ENCODE data around the gene SENP1.

Gene SENP1

DNA sequence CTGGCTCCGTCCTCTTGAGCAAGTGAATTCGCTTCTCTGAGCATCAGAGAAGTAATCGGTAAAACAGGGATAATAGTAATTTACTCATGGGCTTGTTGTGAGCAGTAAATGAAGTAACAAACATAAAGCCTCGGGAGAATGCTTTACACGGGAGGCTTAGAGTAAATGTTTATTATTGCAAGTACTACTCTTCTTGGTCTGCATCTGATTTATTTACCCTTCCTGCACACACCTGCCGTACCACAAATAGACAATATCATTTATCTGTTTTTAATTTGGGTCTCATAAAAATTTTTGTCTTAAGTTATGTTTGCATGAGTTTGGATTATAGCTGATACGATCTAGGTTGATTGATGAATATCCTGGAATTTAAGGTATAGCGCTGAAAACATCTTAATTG, 93.8 kb downstream of the SENP1 start:
- peak overlapping the region; percentile 71 for H3K27ac ChIP-seq
- TF ChIP-seq, protein P1, sequence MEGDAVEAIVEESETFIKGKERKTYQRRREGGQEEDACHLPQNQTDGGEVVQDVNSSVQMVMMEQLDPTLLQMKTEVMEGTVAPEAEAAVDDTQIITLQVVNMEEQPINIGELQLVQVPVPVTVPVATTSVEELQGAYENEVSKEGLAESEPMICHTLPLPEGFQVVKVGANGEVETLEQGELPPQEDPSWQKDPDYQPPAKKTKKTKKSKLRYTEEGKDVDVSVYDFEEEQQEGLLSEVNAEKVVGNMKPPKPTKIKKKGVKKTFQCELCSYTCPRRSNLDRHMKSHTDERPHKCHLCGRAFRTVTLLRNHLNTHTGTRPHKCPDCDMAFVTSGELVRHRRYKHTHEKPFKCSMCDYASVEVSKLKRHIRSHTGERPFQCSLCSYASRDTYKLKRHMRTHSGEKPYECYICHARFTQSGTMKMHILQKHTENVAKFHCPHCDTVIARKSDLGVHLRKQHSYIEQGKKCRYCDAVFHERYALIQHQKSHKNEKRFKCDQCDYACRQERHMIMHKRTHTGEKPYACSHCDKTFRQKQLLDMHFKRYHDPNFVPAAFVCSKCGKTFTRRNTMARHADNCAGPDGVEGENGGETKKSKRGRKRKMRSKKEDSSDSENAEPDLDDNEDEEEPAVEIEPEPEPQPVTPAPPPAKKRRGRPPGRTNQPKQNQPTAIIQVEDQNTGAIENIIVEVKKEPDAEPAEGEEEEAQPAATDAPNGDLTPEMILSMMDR (conservative IDR thresholded peaks at IDR 0.05): no peak

DNA sequence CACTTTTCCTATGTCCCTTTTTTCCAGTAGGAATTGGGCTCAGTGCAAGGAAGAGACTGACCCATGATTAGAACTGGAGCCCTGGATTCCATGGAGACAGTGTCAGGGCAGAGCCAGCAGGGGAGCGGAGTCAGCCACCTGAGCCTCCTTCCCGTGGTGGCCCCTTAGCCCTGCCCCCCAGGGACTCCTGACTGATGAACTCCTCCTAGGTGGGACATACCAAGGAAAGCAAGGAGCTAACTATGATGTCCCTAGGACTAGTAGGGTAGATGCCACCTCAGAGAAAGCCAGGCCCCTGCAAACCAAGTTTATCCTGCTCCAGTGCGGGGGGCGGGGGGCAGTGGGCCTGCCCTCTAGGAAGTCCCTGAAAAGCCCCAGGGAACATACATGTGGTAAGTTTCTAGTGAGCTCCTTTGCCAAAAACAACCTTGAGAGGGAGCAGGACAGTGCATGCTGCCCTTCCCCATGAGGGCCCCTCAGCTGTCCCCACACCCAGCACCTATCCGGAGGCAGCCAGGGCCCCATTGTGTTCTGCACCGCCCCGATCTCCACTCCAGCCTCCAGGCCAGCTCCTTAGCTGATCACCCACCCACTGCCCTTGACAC, 95.4 kb downstream of the SENP1 start:
- TF ChIP-seq, protein P1 (conservative IDR thresholded peaks at IDR 0.05): no peak

DNA sequence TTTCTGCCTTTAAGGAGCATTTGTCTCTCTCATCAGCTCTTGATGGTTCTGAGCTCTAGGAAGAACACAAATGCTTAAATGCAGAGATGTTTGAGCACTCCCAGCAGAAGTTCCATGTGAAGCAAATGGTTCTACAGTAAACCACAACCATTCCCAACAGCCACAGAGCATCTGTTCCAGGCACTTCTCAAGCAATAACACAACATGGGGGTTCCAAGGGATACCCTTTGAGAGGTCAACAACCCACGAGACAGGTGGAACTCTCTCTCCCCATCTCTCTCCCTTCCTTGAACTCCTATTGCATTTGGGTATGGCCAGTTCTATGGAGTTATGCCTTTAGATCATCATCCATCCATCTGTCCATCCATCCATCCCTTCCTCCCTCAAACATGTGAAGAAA, 96.4 kb downstream of the SENP1 start:
- TF ChIP-seq, protein P1 (conservative IDR thresholded peaks at IDR 0.05): no peak
- H3K27ac ChIP-seq: no peak overlapping the region

More for the DNA sequence above, 95.4 kb downstream of the SENP1 start:
- H3K27ac ChIP-seq: no peak overlapping the region; the same call in 1 of the 2 replicates

DNA sequence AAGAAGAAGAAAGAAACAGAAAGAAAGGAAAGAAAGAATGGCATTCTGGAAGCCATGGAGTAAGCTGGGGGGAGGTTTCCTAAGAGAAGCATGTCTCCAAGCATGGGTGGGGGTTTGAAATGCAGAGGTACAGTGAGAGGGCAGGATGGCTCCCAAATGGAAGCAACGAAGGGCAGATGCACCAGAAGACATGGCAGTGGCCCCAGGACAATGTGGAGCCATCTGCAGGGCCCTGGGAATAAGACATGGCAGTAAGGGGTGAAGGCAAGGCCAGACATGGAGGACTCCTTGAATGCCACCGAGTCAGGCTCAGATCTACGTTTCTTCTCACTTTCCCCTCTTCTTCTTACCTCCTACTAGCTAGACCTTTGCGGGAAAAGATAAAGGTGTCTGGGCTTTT, 96.9 kb downstream of the SENP1 start:
- TF ChIP-seq, protein P1 (conservative IDR thresholded peaks at IDR 0.05): no peak
- H3K27ac ChIP-seq: no peak overlapping the region

DNA sequence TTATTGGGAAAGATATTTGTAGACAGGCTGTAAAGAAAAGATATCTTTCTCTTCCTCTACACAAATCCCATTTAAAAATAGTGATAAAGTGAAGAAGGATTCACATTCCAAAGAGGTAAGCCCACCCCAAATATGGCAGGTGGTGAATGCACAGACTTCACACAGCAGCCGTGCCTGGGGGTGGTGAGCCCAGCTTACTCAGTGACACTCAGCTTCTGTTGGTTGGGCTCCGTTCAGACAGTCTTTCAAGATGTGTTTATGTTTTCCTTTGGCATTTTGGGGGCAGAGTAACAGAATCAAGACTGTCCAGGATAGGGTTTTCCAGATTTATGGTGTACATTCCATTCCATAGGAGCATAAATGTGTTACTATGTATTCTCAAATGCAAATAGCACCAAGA, 97.5 kb downstream of the SENP1 start:
- H3K27ac ChIP-seq: no peak overlapping the region
- TF ChIP-seq, protein P1 (conservative IDR thresholded peaks at IDR 0.05): no peak

DNA sequence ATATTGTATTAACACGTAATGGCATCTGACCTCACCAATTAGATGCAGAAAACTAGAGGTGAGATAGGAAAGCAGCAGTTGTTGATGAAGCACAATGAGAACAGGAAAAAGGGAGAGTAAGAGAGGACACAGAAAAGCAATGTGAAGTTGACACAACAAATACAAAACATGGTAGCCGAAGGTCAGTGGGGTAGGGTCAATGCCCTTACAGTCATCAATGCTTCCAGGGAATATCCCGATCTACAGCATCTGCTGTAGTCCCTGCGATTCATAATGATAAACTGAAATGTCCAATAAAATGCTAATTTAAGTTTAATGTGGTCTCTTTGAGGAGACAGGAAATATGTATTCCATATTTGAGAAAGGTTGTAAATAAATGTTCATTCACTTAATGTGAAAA, 98.7 kb downstream of the SENP1 start:
- H3K27ac ChIP-seq: no peak overlapping the region
- TF ChIP-seq, protein P1 (conservative IDR thresholded peaks at IDR 0.05): no peak

DNA sequence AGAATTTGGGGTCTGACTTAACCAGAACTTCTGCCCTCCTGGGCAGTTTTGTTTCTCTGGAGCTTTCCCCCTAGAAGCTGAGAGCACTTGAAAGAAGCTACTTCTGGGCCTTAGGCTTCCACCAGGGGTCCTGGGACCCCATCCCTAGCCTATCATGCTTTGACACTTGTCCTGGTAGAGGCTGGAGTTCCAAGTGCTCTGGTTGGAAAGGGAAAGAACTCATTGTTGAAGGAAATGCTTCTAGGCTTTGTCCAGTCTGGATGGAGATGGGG, 100.2 kb downstream of the SENP1 start:
- TF ChIP-seq, protein P1 (conservative IDR thresholded peaks at IDR 0.05): no peak

More for the DNA sequence above, 100.2 kb downstream of the SENP1 start:
- no peak overlapping the region for H3K27ac ChIP-seq

All from VCaP (cell line).